ENCODE data around the gene SCAPER. TPM values are rescaled to one million over a fixed set of nuclear protein-coding genes. Genes with fewer than 3 reads are reported as not detected.

Gene SCAPER
- total and polyA plus RNA-seq, 10 of the 15 experiments (the other 5 are each of a cell fraction or from before 2014, with no cell fraction given) = 1.0 to 7.7 (median 3.9) TPM

GRCh38 chr15:76865548-76865991 lies 39.6 kb downstream of the SCAPER start (continued):
- no peak for TF ChIP-seq KDM1A (IDR thresholded peaks at IDR 0.05; ENCODE audit: borderline replicate concordance)
- no peak for TF ChIP-seq NFYB (IDR thresholded peaks at IDR 0.05; ENCODE audit: insufficient read depth, low read depth, low read length)
- TF ChIP-seq GATAD2B (conservative IDR thresholded peaks at IDR 0.05; ENCODE audit: low read depth) = no peak
- no peak for TF ChIP-seq CHD2 (IDR thresholded peaks at IDR 0.05; ENCODE audit: borderline replicate concordance, low read depth, low read length)
- no peak for TF ChIP-seq POLR2AphosphoS5 (IDR thresholded peaks at IDR 0.05; ENCODE audit: low read length)
- TF ChIP-seq RUNX3 (IDR thresholded peaks at IDR 0.05; ENCODE audit: low read length) = peak; percentile 49; the same call in 1 of the 2 replicates
- TF ChIP-seq CEBPB (IDR thresholded peaks at IDR 0.05; ENCODE audit: borderline replicate concordance in 1 of 2, low read depth in 2 of 2, low read length in 2 of 2) = no peak
- no peak for TF ChIP-seq MLLT1 (IDR thresholded peaks at IDR 0.05)
- no peak for TF ChIP-seq EZH2 (IDR thresholded peaks at IDR 0.05; ENCODE audit: borderline replicate concordance, control insufficient read depth, low read depth, low read length)
- no peak for TF ChIP-seq HCFC1 (IDR thresholded peaks at IDR 0.05; ENCODE audit: low read length)
- no peak for TF ChIP-seq KAT2A (conservative IDR thresholded peaks at IDR 0.05; ENCODE audit: control insufficient read depth, low read depth, low read length)
- TF ChIP-seq ZBTB33 (IDR thresholded peaks at IDR 0.05) = no peak
- TF ChIP-seq, protein P1, sequence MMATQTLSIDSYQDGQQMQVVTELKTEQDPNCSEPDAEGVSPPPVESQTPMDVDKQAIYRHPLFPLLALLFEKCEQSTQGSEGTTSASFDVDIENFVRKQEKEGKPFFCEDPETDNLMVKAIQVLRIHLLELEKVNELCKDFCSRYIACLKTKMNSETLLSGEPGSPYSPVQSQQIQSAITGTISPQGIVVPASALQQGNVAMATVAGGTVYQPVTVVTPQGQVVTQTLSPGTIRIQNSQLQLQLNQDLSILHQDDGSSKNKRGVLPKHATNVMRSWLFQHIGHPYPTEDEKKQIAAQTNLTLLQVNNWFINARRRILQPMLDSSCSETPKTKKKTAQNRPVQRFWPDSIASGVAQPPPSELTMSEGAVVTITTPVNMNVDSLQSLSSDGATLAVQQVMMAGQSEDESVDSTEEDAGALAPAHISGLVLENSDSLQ (IDR thresholded peaks at IDR 0.05) = peak; percentile 91
- no peak for TF ChIP-seq ZNF274 (IDR thresholded peaks at IDR 0.05; ENCODE audit: insufficient read depth, insufficient read length)
- TF ChIP-seq, protein P2, sequence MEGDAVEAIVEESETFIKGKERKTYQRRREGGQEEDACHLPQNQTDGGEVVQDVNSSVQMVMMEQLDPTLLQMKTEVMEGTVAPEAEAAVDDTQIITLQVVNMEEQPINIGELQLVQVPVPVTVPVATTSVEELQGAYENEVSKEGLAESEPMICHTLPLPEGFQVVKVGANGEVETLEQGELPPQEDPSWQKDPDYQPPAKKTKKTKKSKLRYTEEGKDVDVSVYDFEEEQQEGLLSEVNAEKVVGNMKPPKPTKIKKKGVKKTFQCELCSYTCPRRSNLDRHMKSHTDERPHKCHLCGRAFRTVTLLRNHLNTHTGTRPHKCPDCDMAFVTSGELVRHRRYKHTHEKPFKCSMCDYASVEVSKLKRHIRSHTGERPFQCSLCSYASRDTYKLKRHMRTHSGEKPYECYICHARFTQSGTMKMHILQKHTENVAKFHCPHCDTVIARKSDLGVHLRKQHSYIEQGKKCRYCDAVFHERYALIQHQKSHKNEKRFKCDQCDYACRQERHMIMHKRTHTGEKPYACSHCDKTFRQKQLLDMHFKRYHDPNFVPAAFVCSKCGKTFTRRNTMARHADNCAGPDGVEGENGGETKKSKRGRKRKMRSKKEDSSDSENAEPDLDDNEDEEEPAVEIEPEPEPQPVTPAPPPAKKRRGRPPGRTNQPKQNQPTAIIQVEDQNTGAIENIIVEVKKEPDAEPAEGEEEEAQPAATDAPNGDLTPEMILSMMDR (IDR thresholded peaks at IDR 0.05 in 2 of 3, conservative IDR thresholded peaks at IDR 0.05 in 1 of 3; ENCODE audit: control insufficient read depth in 2 of 3, extremely low read depth in 1 of 3, insufficient read depth in 1 of 3, low read depth in 3 of 3, low read length in 3 of 3) = no peak
- no peak for TF ChIP-seq RELA (IDR thresholded peaks at IDR 0.05; ENCODE audit: borderline replicate concordance, partially characterized antibody)
- TF ChIP-seq, protein P3, sequence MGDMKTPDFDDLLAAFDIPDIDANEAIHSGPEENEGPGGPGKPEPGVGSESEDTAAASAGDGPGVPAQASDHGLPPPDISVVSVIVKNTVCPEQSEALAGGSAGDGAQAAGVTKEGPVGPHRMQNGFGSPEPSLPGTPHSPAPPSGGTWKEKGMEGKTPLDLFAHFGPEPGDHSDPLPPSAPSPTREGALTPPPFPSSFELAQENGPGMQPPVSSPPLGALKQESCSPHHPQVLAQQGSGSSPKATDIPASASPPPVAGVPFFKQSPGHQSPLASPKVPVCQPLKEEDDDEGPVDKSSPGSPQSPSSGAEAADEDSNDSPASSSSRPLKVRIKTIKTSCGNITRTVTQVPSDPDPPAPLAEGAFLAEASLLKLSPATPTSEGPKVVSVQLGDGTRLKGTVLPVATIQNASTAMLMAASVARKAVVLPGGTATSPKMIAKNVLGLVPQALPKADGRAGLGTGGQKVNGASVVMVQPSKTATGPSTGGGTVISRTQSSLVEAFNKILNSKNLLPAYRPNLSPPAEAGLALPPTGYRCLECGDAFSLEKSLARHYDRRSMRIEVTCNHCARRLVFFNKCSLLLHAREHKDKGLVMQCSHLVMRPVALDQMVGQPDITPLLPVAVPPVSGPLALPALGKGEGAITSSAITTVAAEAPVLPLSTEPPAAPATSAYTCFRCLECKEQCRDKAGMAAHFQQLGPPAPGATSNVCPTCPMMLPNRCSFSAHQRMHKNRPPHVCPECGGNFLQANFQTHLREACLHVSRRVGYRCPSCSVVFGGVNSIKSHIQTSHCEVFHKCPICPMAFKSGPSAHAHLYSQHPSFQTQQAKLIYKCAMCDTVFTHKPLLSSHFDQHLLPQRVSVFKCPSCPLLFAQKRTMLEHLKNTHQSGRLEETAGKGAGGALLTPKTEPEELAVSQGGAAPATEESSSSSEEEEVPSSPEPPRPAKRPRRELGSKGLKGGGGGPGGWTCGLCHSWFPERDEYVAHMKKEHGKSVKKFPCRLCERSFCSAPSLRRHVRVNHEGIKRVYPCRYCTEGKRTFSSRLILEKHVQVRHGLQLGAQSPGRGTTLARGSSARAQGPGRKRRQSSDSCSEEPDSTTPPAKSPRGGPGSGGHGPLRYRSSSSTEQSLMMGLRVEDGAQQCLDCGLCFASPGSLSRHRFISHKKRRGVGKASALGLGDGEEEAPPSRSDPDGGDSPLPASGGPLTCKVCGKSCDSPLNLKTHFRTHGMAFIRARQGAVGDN (IDR thresholded peaks at IDR 0.05) = no peak
- no peak for TF ChIP-seq MEF2B (IDR thresholded peaks at IDR 0.05; ENCODE audit: partially characterized antibody, poor library complexity, severe bottlenecking)
- TF ChIP-seq CHD1 (IDR thresholded peaks at IDR 0.05; ENCODE audit: low read depth, low read length) = no peak
- TF ChIP-seq PAX8 (IDR thresholded peaks at IDR 0.05) = no peak
- no peak for TF ChIP-seq YBX1 (IDR thresholded peaks at IDR 0.05)

Measured in GM12878 (cell line).